COLO668 (cell line): ENCODE measurements around the gene NSG1.
"Not testable (repeated sequence)": the region's sequence is repeated elsewhere in the genome, so short reads cannot be mapped to it uniquely, and the experiment has no call there.

Experiments used
- DNase-seq: peaks from one replicate; lab custom pipeline; 2025; ENCODE audit not compliant: unreplicated experiment; lab: John Stamatoyannopoulos, UW

The NSG1 gene

DNA sequence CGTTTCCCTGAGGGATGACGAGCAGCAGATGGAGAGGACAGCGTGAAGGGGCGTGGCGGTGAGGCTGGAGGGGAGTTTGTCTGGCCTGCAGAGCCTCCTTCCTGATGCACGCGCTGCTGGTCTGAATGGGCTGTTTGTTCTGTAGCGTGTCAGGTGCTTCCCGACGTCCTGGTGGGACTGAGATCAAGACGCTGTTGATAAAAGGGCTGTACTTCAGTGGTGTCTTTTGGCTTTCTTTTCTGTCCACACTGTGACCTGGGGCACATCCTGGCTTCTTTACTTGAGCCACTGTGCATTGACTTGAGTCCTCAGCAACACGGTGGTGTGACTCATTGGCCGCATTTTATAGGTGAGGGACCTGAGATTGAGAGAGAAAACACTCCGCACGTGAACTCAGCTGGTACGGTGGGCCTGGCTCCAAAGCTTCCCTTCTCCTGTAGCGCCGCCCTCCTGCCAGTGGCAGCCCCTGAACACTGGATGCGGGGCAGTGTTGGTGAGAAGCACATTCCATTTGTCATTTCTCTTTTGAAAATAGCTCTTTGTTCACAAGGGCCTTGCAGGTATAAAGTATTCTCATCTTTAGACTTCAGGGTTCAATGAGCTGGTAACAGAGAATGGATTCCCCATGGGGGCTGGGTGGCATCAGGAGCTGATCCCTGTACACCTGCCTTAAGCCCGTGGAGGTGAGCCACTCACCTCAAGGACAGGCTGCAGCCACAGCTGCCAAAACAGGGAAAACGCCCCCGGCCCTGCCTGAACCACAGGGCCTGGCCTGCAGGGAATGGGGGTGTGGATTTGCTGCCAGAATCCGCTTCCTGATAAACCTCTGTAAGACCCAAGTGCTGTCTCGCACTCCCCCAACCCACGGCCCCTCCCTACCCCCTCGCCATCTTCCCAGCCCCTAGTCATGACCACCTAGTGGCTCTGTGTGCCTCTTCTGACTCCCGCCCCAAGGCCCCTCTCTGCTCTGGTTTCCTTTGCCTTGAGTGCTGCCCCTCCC, 29.2 kb downstream of the NSG1 start:
- no peak for DNase-seq

DNA sequence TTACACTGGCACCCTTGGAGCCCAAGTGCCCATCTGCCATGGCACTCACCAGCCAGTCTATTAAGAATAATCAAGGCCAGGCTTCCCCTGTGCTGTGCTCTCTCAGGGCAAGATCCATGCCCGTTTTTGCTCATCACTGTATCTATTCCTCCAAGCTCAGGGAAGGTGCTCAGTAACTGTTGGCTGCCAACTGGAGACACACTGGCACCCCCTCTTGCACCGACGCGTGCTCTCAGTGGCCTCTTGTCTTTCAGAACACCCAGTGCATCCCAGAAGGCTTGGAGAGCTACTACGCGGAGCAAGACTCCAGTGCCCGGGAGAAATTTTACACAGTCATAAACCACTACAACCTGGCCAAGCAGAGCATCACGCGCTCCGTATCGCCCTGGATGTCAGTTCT, 30.1 kb downstream of the NSG1 start:
- DNase-seq, result no peak

DNA sequence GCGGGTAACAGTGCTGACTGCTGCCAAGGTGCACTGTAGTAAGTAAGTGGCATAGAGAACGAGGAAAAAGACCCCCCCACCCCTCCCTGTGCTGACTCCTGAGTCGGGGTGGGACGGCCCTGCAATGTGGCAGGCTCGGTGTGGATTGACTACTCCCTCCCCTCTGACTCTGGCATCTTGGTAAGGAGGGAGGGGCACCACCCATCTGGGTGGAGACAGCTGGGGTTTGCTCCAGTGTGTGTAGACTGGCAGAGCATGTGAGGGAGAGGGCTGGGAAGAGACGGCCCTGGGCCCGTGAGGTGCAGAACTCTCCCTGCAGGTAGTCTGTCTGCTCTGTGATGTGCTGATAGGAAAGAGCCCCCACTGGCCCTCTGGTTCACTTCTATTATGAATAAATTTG, 31.0 kb downstream of the NSG1 start:
- DNase-seq, result no peak

DNA sequence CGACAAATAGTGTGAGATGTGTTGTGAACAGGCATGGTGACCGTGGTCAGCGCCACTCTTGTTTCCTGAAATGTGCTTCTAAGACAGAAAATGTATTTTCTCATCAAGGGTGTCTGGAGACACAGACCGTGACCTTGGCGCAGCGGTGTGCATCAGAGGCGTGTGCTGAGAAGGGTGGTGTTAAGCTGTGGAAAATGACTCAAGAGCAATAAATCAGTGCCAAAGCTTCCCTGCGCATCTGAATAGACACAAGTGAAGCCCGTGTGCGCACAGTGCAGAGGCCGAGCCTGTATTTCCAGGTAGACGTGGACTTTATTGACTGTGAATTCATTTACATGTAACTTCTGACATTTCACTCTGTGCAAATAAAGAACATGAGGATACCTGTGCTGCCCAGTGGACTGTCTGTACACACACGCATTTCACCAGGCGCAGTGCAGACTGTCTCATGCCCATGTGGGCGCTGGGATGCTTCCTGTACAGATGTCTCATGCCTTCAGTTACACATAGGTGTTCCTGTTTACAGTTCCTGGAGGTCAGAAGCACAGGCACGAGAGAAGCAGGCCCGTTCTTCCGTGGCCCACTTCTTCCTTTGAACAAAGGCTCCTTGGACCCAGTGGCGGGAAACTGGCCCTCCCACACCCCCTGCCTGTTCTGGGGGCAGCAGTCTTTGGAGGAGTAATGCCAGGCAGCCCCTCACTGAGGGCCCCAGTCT, 31.9 kb downstream of the NSG1 start:
- DNase-seq, result no peak

DNA sequence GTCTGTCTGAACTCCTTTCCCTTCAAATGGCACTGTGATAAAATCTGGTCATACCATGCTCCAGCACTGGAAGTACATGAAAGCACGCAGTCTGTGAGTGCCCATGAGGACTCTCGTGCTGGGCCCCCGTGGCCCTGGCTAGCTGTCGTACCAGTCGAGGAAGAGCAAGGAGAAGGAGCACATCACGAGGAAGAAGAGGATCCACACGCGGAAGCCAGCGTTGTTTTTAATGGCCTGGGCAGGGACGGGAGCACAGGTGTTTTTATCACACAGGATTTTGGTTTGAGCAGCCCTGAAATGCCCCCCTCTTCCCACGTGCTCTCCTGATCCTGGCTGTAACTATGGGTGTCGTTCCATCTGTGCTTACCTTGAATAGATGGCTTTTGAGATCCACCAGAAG, 33.0 kb downstream of the NSG1 start:
- no peak for DNase-seq

DNA sequence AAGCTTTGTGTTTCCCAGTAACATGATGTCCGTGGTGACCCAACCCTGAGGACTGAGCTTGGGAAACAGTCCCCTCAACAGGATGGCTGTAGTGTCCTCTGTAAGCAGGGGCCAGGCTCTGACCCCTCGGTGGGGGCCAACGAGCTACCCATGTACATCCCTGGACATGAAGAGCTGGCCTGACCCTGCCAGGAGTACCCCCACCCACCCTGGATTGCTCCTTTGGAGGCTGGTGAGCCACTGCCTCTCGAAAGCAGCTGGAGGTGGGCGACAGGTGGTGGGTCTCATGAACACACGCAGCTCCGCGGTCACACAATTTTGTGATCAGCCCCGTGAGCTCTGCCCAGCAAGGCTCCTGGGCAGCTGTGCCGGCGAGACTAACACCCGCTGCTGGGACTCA, 33.5 kb downstream of the NSG1 start:
- DNase-seq, result no peak

DNA sequence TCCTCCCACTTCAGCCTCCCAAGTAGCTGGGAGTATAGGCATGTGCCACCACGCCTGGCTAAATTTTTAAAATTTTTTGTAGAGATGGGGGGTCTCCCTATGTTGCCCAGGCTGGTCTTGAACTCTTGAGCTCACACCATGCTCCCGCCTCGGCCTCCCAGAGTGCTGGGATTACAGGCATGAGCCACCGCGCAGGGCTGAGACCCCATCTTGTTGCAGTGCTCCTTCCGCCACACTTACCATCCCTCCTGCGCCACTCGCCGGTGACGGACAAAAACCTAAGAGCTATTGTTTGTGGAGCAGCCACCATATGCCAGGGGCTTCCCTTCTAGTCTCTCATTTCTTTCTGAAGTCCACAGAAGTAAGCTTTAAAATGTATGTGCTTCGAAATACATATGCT, 34.5 kb downstream of the NSG1 start:
- no peak for DNase-seq

DNA sequence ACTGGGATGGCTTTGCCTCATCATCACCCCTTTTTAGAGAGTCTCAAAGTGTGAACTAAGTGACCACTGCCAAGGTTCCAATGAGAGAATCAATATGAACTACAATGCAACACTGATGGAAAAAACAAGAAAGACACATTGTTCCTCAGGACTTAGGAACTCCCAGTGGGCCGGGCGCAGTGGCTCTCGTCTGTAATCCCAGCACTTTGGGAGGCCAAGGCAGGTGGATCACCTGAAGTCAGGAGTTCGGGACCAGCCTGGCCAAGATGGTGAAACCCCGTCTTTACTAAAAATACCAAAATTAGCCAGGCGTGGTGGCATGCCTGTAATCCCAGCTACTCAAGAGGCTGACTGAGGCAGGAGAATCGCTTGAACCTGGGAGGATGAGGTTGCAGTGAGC, 35.2 kb downstream of the NSG1 start:
- DNase-seq, result not testable (repeated sequence)

DNA sequence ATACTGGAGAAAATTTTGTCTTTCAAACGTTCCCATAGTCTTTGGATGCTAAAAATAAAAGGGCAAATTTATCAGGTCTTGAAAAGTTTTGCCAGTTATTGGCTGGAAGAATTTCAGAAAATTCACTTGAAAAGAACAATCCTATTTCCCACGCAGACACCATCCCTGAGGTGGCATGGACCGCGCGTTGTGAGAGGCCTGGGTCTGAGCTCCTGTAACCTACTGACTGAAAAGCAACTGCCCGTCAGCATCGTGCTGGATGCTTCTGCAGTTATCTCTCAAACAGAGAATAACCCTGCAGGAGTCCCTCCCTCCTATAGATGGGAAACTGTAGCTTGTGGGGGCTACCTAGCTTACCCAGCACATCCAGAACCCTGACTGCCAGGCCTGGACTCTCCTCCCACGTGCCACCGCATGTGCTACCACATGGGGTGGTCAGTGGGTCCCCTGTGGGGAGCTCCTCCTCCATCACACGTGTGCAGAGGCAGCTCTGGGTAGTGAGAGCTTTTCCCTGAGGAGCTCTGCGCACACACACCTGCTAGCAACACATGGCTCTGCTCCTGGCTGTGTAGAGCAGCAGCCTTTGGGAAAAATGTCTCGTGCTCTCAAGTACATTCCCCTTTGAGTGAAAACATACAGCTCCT, 36.1 kb downstream of the NSG1 start:
- DNase-seq, result no peak

DNA sequence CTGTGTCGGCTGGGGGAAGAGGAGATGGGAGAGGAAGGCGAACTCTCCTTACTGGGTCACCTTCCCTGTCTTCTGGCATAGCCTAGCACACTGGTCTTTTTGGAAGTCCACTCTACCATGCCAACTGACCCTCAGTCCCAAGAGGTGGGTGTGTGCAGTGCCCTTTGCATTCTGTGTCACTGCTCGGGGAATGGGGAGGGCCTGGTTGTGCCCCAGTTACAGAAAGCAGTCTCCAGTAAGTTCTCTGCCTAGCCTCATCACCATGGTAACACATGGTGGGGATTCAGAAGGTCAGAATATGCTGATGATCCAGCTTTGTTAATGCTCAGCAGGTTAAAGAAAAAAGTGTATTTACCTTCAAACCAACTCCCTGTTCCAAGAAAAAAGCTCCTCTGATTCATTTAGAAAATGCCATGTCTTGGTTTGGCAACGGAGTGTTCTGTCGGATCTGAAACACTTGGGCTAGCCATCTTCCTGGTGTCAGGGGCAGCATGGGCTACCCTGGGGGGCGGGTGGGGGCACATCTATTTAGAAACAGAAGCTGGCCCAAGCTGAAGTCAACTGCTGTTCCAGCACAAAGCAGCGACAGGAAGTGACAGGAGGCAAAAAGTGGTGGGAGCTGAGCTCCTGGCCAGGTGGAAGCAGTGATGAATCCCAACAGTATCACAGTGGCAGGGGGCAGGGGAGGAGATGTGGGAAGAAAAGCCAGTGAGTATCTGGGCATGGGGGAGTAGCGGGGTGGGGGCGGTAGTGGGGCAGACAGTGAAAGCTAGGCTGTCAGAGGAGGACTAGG, 37.0 kb downstream of the NSG1 start:
- DNase-seq, result no peak

DNA sequence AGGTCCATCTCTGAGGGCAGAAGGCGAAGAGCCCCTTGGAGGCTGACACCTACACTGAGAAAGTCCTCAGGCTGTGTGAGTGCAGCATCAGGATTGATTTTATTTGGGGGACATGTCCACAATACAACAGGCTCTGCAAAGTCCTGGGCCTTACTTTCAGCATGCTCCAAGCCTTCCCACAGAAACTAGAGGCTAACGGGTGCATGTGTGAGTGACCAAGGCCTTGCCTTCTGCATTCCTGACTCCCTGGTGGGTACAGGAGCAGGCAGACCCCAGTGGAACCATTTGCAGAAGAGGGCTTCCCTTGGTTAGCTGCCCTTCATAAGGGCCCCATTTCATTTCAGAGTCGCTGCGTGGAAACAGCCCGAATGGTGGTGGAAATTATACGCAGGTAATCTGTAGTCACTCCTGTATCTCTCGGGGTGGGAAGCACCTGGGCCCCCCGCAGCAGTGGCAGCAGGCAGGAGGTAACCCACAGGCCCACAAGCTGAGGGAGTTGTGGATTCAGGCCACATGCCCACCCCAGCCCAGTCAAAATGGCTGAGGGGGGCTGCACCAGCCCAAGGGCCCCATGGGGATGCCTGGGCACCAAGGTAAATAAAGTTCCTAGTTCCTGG, 37.7 kb downstream of the NSG1 start:
- DNase-seq, result no peak

DNA sequence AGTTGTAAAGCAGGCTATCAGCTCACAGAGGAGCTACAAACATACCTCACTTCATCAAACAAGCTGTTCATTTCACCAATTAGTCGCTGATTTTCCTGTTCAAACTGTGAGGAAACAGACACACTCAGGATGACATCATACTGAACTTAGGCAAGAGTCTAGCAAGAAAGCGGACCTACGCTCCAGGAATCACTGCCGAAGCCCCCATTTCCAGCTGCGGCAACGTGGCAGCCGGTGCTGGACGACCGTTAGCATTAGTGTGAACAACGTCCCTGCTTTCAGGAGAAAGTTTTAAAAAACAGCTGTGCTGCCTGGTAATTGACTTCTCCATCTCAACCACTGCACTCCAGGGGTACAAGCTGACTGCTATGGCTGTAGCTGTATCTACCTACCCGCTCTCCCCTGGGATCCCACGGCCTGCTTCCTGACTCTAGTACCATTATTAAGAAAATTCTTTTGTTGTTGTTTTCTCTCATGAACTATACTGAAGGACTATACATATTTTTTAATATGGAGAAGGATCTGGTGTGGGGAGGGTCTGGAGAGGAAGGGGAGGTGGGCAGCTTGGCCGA, 38.3 kb downstream of the NSG1 start:
- DNase-seq, result no peak

DNA sequence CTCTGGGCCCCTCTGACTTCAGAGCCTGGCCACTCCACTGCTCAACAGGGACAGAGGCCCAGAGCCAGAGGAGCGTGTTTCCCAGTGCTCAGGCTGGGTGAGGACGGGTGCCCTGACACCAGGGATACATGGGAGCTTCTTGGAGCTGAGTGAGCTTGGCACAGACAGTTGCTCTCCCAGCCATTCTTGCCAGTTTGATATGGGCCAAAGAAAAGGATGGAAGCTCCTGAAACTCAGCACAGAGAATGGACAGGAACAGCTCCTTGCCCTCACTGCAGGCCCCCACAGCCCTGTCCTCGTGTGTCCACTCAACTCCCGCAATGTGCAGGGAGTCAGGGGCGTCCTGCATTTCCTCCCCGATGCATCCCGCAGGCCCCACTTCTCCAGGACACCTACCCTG, 38.8 kb downstream of the NSG1 start:
- DNase-seq, result no peak

DNA sequence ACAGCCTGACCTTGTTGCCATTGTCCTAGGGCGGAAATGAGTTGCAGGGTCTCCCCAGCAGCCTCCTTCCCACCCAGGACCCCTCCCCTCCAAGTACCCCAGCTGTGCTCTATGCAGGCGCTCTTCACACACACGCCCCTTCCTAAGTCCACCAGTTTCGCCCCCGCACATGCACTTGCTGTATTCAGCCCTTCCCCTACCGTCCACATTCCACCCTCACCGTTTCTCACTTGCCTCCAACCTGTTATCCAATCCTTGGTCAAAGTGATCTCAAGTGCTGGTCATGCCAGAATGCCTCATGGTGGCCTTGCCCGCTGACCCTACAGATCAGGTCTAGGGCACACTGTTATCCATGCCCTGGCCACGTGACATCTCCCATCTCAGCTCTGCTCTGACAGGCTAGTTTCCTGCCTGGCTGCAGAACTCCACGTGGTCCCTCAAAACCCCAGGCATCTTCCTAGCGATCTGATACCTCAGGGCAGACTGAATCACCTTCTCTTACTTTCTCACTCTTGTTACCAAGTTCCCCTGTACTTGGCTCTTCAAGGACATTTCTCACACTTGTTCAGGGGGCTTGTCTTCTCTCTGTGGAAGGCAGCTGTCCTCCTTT, 39.7 kb downstream of the NSG1 start:
- no peak for DNase-seq

DNA sequence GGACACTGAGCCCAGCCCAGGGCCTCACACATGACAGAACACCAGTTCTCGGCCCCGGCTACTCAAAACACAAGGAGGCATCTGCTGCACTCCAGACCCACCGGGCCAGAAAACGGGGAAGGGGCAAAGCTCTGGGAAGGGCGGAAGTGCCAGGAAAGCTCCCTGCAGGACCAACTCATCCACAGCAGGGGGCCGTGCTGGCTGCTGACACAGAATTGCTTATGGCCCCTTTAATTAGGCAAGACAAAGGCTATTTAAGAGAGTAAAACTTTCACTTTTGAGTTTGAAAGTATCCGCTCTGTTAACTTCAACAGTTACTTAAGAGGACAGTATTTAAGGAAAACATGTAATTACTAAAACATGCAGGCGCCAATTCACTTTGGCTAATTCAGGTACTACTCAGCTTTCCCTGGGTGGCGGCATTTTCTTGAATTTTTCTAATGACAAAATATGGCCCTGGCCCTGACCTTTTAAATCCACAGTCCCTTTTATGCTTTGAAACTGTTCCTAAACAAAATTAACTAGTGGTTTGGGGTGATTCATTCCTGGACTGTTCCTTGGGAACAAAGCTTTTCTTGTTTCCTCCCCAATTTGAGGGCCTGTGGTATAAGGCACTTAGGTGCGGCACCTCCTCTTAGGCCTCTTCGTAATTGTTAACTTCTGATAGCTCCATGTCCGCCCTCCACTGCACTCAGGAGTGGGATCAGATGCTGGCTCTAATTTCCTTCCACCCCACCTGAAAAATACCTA, 40.4 kb downstream of the NSG1 start:
- no peak for DNase-seq

DNA sequence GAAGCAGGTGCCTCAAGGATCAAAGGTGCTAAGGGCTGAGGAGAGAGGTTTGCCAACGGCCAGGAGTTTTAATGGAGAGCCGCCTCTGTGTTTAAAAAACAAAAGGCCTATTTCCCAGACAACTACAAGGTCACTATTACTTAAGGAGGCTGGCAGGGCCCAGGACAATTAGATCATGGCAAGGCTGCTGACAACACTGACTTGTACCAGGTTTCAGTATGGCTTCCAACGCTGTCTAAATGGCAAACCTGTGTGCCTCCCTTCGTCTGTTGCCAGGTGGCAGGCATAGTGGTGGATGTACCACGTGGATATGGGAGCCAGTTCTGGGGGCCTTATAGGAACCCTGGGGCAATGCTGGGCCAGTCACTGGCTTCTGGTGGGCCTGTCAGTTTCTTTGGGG, 41.0 kb downstream of the NSG1 start:
- DNase-seq, result no peak

DNA sequence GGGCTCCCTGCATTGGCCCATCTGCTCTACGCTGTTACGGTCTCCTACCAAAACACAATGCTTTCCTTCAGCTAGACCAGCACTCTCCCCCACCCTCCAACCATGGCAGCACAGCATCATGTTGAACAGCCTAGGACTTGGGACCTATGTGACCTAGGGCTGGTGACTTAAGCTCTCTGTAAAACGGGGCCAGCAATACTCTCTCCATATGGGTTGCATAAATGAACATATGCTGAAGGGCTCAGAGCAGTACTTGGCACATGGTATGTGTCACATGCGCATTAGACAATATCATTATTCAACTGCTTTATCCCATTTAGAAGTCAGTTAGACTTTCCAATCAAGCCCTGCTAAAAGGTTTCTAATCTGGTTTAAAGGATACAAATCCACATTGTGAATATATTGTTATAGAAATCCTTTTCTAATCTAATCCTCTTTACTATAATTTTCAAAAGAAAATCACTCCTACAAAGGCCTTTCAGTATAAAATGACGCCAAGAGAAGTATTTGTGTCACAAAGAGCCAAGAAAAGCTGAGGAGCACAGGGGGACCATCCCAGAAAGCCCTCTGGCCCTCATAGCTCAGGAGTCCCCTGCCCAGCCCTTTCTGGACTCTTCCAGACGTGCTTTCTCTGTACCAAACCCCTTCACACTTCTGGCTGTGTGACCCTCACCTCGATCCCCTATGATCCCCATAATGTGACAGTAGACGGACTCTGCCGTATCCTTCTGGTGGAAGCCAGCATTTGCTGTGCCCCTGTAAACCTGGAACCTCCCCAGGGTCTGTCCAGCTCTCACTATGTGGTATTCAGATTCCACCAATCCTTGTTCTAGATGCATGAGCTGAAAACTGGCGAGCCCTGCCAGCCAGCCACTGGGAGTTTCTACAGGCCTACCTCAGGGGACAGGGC, 42.3 kb downstream of the NSG1 start:
- no peak for DNase-seq
